HFFc6 (cell line): ENCODE measurements around the gene CTNNA2. TPM values are rescaled to one million over a fixed set of nuclear protein-coding genes. Genes with fewer than 3 reads are reported as not detected.
A peak's percentile ranks its signal among the peaks of the same experiment; 100 is the strongest.

Experiments
- DNase-seq: peaks from one replicate; pipeline ENCODE4 v3.0.0-alpha.2; 2018
- H3K27ac Mint-ChIP-seq: 2 replicates; pipeline ENCODE4 v1.8.0; 2020; ENCODE audit warnings: mild to moderate bottlenecking, mixed read lengths
- H3K27me3 Mint-ChIP-seq: 2 replicates; pipeline ENCODE4 v1.8.0; 2021; ENCODE audit warnings: mild to moderate bottlenecking, moderate library complexity, mixed read lengths; ENCODE audit not compliant: insufficient read depth
- H3K36me3 Mint-ChIP-seq: 2 replicates; pipeline ENCODE4 v1.8.0; 2021; ENCODE audit warnings: low read depth, mixed read lengths
- H3K4me1 Mint-ChIP-seq: 2 replicates; pipeline ENCODE4 v1.8.0; 2020; ENCODE audit warnings: low read depth, mixed read lengths
- H3K4me3 Mint-ChIP-seq: 2 replicates; pipeline ENCODE4 v1.8.0; 2020; ENCODE audit warnings: mild to moderate bottlenecking, moderate library complexity, mixed read lengths
- H3K9me3 Mint-ChIP-seq: 2 replicates; pipeline ENCODE4 v1.8.0; 2020; ENCODE audit warnings: mild to moderate bottlenecking, mixed read lengths
- CTCF ChIP-seq: fragments of 200-600 bp; sonication (generic); IDR thresholded peaks from 2 replicates; pipeline ENCODE4 v1.5.0; 2021; ENCODE audit warnings: antibody characterized with exemption, mild to moderate bottlenecking
- total RNA-seq, 6 experiments: library from RNA; stranded (reverse); fragmentation: NEBNext Ultra II Directional; extraction: Animal tissue kit (Norgen Biotek cat#: 25700); gene quantifications; 2 replicates in 1 of 6; 3 replicates in 5 of 6; pipeline ENCODE4 v1.2.3, GENCODE V29; 2021

The CTNNA2 gene
- total RNA-seq, 6 experiments from 2014 or later = not detected

GRCh38 chr2:80068038-80068731 lies 555.3 kb downstream of the CTNNA2 start:
- H3K36me3 Mint-ChIP-seq = no peaks in the 10 kb centered on the region
- TF ChIP-seq CTCF = no peak
- H3K27me3 Mint-ChIP-seq = peaks cover 10% of the 10 kb centered on the region; the same call in 1 of the 2 replicates
- H3K4me3 Mint-ChIP-seq = no peak overlapping the region
- DNase-seq = no peak
- no peaks in the 10 kb centered on the region for H3K9me3 Mint-ChIP-seq
- peaks cover 12% of the 10 kb centered on the region; the same call in 1 of the 2 replicates for H3K4me1 Mint-ChIP-seq
- H3K27ac Mint-ChIP-seq = no peak overlapping the region

GRCh38 chr2:80070587-80070986 lies 557.7 kb downstream of the CTNNA2 start:
- no peaks in the 10 kb centered on the region for H3K9me3 Mint-ChIP-seq
- peaks cover 8% of the 10 kb centered on the region; the same call in 1 of the 2 replicates for H3K27me3 Mint-ChIP-seq
- no peak overlapping the region for H3K27ac Mint-ChIP-seq
- no peaks in the 10 kb centered on the region for H3K36me3 Mint-ChIP-seq
- DNase-seq = no peak
- no peak for TF ChIP-seq CTCF
- no peak overlapping the region for H3K4me3 Mint-ChIP-seq
- peaks cover 12% of the 10 kb centered on the region; the same call in 1 of the 2 replicates for H3K4me1 Mint-ChIP-seq

- Mint-ChIP-seq H3K27ac (no peak overlapping the region), H3K27me3 (peaks cover 8% of the 10 kb centered on the region; the same call in 1 of the 2 replicates), H3K4me1 (peaks cover 12% of the 10 kb centered on the region; the same call in 1 of the 2 replicates), H3K36me3 (no peaks in the 10 kb centered on the region), H3K4me3 (no peak overlapping the region), H3K9me3 (no peaks in the 10 kb centered on the region)
- DNase-seq = no peak
- TF ChIP-seq CTCF = no peak
Observed at GRCh38 chr2:80071941-80072340, 559.1 kb downstream of the CTNNA2 start.

GRCh38 chr2:80073134-80073561 lies 560.3 kb downstream of the CTNNA2 start:
- no peaks in the 10 kb centered on the region for H3K9me3 Mint-ChIP-seq
- peaks cover 10% of the 10 kb centered on the region; the same call in 1 of the 2 replicates for H3K4me1 Mint-ChIP-seq
- H3K4me3 Mint-ChIP-seq = no peak overlapping the region
- no peaks in the 10 kb centered on the region for H3K36me3 Mint-ChIP-seq
- no peak overlapping the region for H3K27ac Mint-ChIP-seq
- H3K27me3 Mint-ChIP-seq = peaks cover 8% of the 10 kb centered on the region; the same call in 1 of the 2 replicates
- peak; percentile 57 for DNase-seq
- peak; percentile 91 for TF ChIP-seq CTCF

GRCh38 chr2:80074321-80075070 lies 561.6 kb downstream of the CTNNA2 start:
- no peak overlapping the region for H3K4me3 Mint-ChIP-seq

More at GRCh38 chr2:80074321-80075070, 561.6 kb downstream of the CTNNA2 start:
- no peak for DNase-seq
- H3K27me3 Mint-ChIP-seq = peaks cover 8% of the 10 kb centered on the region; the same call in 1 of the 2 replicates
- H3K4me1 Mint-ChIP-seq = peaks cover 12% of the 10 kb centered on the region; the same call in 1 of the 2 replicates
- no peak overlapping the region for H3K27ac Mint-ChIP-seq
- H3K9me3 Mint-ChIP-seq = no peaks in the 10 kb centered on the region
- no peak for TF ChIP-seq CTCF
- no peaks in the 10 kb centered on the region for H3K36me3 Mint-ChIP-seq
